Measurements from ENCODE around the gene SLC47A2.
A peak's percentile ranks its signal among the peaks of the same experiment; 100 is the strongest.

The SLC47A2 gene

DNA sequence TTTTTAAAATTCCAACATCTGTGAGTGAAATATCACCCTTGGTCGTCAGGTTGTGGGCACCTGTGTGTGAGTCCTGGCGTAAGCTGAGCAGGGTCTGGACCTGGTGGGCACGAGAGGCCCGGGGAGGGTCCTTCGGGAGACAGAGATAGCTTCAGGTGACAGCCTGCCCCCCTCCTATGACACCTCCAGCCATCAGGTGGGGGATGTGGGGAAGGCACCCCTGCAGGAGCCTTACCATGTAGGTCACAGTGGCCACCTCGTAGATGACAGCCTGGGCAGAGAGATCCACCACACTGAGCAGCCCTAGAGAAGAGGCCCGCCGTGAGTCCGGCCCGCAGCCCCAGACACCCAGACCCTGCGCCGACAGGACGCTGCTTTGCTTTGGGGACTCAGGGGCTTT lies 11.2 kb downstream of the SLC47A2 start:
- Histone ChIP-seq H2AK5ac (ENCODE audit: low read depth, low read length) (peak overlapping the region; percentile 16), H3K4ac (ENCODE audit: low read length) (no peak overlapping the region), H2BK5ac (ENCODE audit: low read length) (no peak overlapping the region), H3K4me3 (ENCODE audit: low read length in 2 of 2) (no peak overlapping the region), H4K8ac (ENCODE audit: low read depth, low read length) (no peak overlapping the region), H3K18ac (ENCODE audit: low read length) (peak overlapping the region; percentile 89), H3K4me1 (ENCODE audit: control insufficient read depth in 2 of 2, insufficient read depth in 1 of 2, low read depth in 1 of 2, low read length in 2 of 2) (peaks cover 19 to 40% of the 10 kb centered on the region in 2 donors), H3K27me3 (ENCODE audit: control insufficient read depth in 3 of 3, insufficient read depth in 3 of 3, low read depth in 1 of 3, low read length in 3 of 3) (peaks cover 0 to 5% (median 0%) of the 10 kb centered on the region in 3 experiments), H2BK120ac (ENCODE audit: low read depth, low read length) (no peak overlapping the region), H2BK15ac (ENCODE audit: low read length) (peak overlapping the region; percentile 8), H3K9me3 (replicated peaks in 1 of 2; ENCODE audit: control insufficient read depth in 2 of 2, insufficient read depth in 1 of 2, low read depth in 1 of 2, low read length in 2 of 2) (no peaks in the 10 kb centered on the region), H3K36me3 (replicated peaks in 1 of 2; ENCODE audit: control insufficient read depth in 2 of 2, insufficient read depth in 2 of 2, low read length in 2 of 2) (no peaks in the 10 kb centered on the region), H3K79me1 (ENCODE audit: low read depth, low read length) (no peaks in the 10 kb centered on the region), H3K9ac (ENCODE audit: low read depth, low read length, poor library complexity) (no peak overlapping the region), H3K27ac (replicated peaks; ENCODE audit: low read length) (no peak overlapping the region), H2BK12ac (ENCODE audit: low read length) (no peak overlapping the region), H3K14ac (ENCODE audit: low read length) (peak overlapping the region; percentile 90), H3K23ac (ENCODE audit: low read depth, low read length, poor library complexity) (no peak overlapping the region), H2AFZ (ENCODE audit: low read length) (no peak overlapping the region), H4K91ac (ENCODE audit: low read depth, low read length, poor library complexity) (no peak overlapping the region), H3K4me2 (ENCODE audit: insufficient read depth, low read length, poor library complexity, severe bottlenecking) (no peak overlapping the region)
- WGBS, 2 donors (ENCODE audit: extremely low coverage in 2 of 2, insufficient read length in 2 of 2, insufficient replicate concordance in 1 of 2): no CpG with 5 or more reads among the region's 13 CpGs
- no peak for DNase-seq (ENCODE audit: low spot score)

DNA sequence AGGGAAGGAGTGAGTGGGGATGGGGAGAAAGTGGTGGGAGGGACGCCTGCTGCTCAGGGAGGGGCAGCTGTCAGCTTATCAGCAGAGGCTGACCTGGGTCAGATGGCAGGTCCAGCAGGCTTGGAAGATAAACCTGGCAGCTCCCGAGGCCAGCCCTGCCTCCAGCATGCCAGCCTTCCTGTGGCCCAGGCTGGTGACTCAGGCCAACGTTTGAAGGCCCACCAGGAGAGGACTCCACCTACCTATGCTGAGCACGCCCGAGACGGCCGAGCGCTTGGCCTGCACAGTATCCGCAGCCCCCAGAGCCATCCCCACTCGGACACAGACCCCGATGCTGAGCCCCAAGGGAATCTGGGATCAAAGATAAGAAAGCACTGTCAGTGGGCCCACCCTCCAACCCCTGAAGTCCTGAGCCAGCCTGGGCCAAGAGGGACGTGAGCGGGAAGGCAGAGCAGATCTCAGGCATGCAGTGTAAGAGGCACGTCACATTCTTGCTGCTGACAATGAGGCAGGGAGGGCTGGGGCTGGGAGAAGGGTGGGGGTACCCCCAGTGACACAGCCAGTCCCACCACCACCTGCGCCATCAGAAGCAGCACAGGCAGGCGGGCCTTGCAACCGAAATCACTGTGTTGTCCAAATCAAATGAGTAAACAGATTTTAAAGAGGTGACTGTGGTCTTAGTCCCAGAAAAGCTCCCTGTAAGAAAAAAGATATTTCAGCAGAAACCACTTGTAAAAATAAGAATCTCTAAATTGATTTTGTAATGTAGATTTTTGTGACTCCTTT lies 12.4 kb downstream of the SLC47A2 start:
- no CpG with 5 or more reads among the region's 17 CpGs for WGBS, 2 donors (ENCODE audit: extremely low coverage in 2 of 2, insufficient read length in 2 of 2, insufficient replicate concordance in 1 of 2)
- Histone ChIP-seq H3K14ac (ENCODE audit: low read length) (no peak overlapping the region), H3K27ac (replicated peaks; ENCODE audit: low read length) (peak overlapping the region; percentile 27)

DNA sequence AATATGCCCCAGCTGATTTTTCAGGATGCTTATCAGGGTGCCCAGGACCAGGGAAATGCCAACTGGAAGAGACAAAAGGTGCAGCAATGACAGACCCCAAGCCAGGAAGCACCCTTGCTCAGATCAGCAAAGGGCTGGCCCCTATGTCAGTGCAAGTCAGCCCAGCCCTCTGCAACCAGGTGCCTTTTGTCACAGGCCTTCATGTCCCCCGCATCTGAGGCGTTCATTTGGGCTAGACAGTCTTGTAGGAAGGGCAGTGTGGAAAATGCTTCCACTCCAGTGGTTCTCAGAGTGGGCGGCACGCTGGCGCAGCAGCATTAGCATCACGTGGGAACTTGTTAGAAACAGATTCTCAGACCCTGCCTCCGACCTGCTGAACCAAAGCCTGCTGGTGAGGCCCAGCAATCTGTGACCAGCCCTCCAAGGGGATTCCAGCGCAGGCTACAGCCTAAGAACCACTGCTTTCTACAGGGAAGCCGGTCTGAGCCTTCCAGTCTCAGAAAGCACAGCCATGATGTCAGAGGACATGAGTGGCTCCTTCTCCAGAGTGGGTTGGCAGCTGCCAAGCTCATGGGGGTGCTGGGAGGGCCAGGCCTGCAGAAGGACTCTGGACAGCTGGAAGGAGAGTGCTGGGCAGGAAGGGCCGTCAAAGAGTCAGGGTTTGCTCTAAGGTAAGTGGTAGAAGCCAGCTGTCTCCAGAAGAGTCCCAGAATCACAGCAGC lies 13.1 kb downstream of the SLC47A2 start:
- H2AFZ ChIP-seq (ENCODE audit: low read length): peak overlapping the region; percentile 64
- no peak overlapping the region for H2BK120ac ChIP-seq (ENCODE audit: low read depth, low read length)
- H4K91ac ChIP-seq (ENCODE audit: low read depth, low read length, poor library complexity): no peak overlapping the region
- H3K27me3 ChIP-seq (ENCODE audit: control insufficient read depth in 3 of 3, insufficient read depth in 3 of 3, low read depth in 1 of 3, low read length in 3 of 3): no peaks in the 10 kb centered on the region
- no peak for DNase-seq (ENCODE audit: low spot score)
- peak overlapping the region; percentile 68 for H3K18ac ChIP-seq (ENCODE audit: low read length)
- peak overlapping the region; percentile 55 for H3K9ac ChIP-seq (ENCODE audit: low read depth, low read length, poor library complexity)
- H3K27ac ChIP-seq (replicated peaks; ENCODE audit: low read length): peak overlapping the region; percentile 27
- peak overlapping the region; percentile 94 for H2AK5ac ChIP-seq (ENCODE audit: low read depth, low read length)
- peak overlapping the region; percentile 86 for H2BK12ac ChIP-seq (ENCODE audit: low read length)
- H3K4me1 ChIP-seq (ENCODE audit: control insufficient read depth in 2 of 2, insufficient read depth in 1 of 2, low read depth in 1 of 2, low read length in 2 of 2): peaks cover 19 to 40% of the 10 kb centered on the region in 2 donors
- H4K8ac ChIP-seq (ENCODE audit: low read depth, low read length): no peak overlapping the region
- H3K36me3 ChIP-seq (replicated peaks in 1 of 2; ENCODE audit: control insufficient read depth in 2 of 2, insufficient read depth in 2 of 2, low read length in 2 of 2): no peaks in the 10 kb centered on the region
- WGBS, 2 donors (ENCODE audit: extremely low coverage in 2 of 2, insufficient read length in 2 of 2, insufficient replicate concordance in 1 of 2): no CpG with 5 or more reads among the region's 10 CpGs
- H3K4ac ChIP-seq (ENCODE audit: low read length): no peak overlapping the region
- no peaks in the 10 kb centered on the region for H3K9me3 ChIP-seq (replicated peaks in 1 of 2; ENCODE audit: control insufficient read depth in 2 of 2, insufficient read depth in 1 of 2, low read depth in 1 of 2, low read length in 2 of 2)
- H2BK15ac ChIP-seq (ENCODE audit: low read length): peak overlapping the region; percentile 7
- H3K14ac ChIP-seq (ENCODE audit: low read length): no peak overlapping the region
- H3K4me3 ChIP-seq (ENCODE audit: low read length in 2 of 2): no peak overlapping the region
- no peaks in the 10 kb centered on the region for H3K79me1 ChIP-seq (ENCODE audit: low read depth, low read length)
- no peak overlapping the region for H3K4me2 ChIP-seq (ENCODE audit: insufficient read depth, low read length, poor library complexity, severe bottlenecking)
- H2BK5ac ChIP-seq (ENCODE audit: low read length): peak overlapping the region; percentile 88
- peak overlapping the region; percentile 46 for H3K23ac ChIP-seq (ENCODE audit: low read depth, low read length, poor library complexity)

More for the DNA sequence above, 12.4 kb downstream of the SLC47A2 start:
- Histone ChIP-seq H4K91ac (ENCODE audit: low read depth, low read length, poor library complexity) (no peak overlapping the region), H3K4me2 (ENCODE audit: insufficient read depth, low read length, poor library complexity, severe bottlenecking) (no peak overlapping the region), H2BK120ac (ENCODE audit: low read depth, low read length) (no peak overlapping the region), H2BK5ac (ENCODE audit: low read length) (peak overlapping the region; percentile 88), H2BK12ac (ENCODE audit: low read length) (peak overlapping the region; percentile 86), H2AFZ (ENCODE audit: low read length) (peak overlapping the region; percentile 64), H3K4ac (ENCODE audit: low read length) (no peak overlapping the region), H3K27me3 (ENCODE audit: control insufficient read depth in 3 of 3, insufficient read depth in 3 of 3, low read depth in 1 of 3, low read length in 3 of 3) (peaks cover 0 to 2% (median 0%) of the 10 kb centered on the region in 3 experiments), H3K18ac (ENCODE audit: low read length) (peak overlapping the region; percentile 68), H2AK5ac (ENCODE audit: low read depth, low read length) (peak overlapping the region; percentile 94), H2BK15ac (ENCODE audit: low read length) (peak overlapping the region; percentile 7), H3K9ac (ENCODE audit: low read depth, low read length, poor library complexity) (peak overlapping the region; percentile 55), H4K8ac (ENCODE audit: low read depth, low read length) (peak overlapping the region; percentile 99), H3K9me3 (replicated peaks in 1 of 2; ENCODE audit: control insufficient read depth in 2 of 2, insufficient read depth in 1 of 2, low read depth in 1 of 2, low read length in 2 of 2) (no peaks in the 10 kb centered on the region), H3K36me3 (replicated peaks in 1 of 2; ENCODE audit: control insufficient read depth in 2 of 2, insufficient read depth in 2 of 2, low read length in 2 of 2) (no peaks in the 10 kb centered on the region), H3K23ac (ENCODE audit: low read depth, low read length, poor library complexity) (peak overlapping the region; percentile 46), H3K4me1 (ENCODE audit: control insufficient read depth in 2 of 2, insufficient read depth in 1 of 2, low read depth in 1 of 2, low read length in 2 of 2) (peaks cover 19 to 40% of the 10 kb centered on the region in 2 donors), H3K79me1 (ENCODE audit: low read depth, low read length) (no peaks in the 10 kb centered on the region), H3K4me3 (ENCODE audit: low read length in 2 of 2) (no peak overlapping the region)
- DNase-seq (ENCODE audit: low spot score): no peak

DNA sequence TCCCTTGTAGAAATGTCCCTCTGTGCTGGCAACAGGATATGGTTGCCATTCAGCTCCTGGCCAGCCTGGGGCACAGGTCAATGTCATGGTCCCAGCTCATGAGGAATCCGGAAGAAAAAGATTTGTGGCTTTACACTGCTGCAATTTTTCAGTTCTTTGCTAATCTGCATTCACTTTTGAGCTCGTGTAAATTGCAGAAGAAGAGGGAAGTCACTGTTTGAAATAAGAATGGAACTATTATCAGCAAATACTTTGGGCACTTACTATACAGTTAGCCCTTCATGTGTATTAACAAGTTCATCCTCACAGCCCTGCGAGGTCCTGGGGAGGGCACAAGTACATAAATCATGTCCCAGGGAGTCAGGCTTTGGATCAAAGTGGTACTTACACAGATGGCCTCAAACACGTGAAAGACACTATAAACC lies 14.2 kb downstream of the SLC47A2 start:
- Histone ChIP-seq H3K27me3 (ENCODE audit: control insufficient read depth in 3 of 3, insufficient read depth in 3 of 3, low read depth in 1 of 3, low read length in 3 of 3) (no peaks in the 10 kb centered on the region), H3K23ac (ENCODE audit: low read depth, low read length, poor library complexity) (no peak overlapping the region), H3K4me2 (ENCODE audit: insufficient read depth, low read length, poor library complexity, severe bottlenecking) (no peak overlapping the region), H2BK5ac (ENCODE audit: low read length) (no peak overlapping the region), H3K18ac (ENCODE audit: low read length) (no peak overlapping the region), H4K91ac (ENCODE audit: low read depth, low read length, poor library complexity) (no peak overlapping the region), H3K9me3 (replicated peaks in 1 of 2; ENCODE audit: control insufficient read depth in 2 of 2, insufficient read depth in 1 of 2, low read depth in 1 of 2, low read length in 2 of 2) (no peaks in the 10 kb centered on the region), H3K36me3 (replicated peaks in 1 of 2; ENCODE audit: control insufficient read depth in 2 of 2, insufficient read depth in 2 of 2, low read length in 2 of 2) (no peaks in the 10 kb centered on the region), H3K27ac (replicated peaks; ENCODE audit: low read length) (no peak overlapping the region), H2BK12ac (ENCODE audit: low read length) (no peak overlapping the region), H2AFZ (ENCODE audit: low read length) (no peak overlapping the region), H2BK15ac (ENCODE audit: low read length) (no peak overlapping the region), H2AK5ac (ENCODE audit: low read depth, low read length) (no peak overlapping the region), H3K4me1 (ENCODE audit: control insufficient read depth in 2 of 2, insufficient read depth in 1 of 2, low read depth in 1 of 2, low read length in 2 of 2) (peaks cover 19 to 36% of the 10 kb centered on the region in 2 donors), H3K14ac (ENCODE audit: low read length) (no peak overlapping the region), H3K9ac (ENCODE audit: low read depth, low read length, poor library complexity) (no peak overlapping the region), H2BK120ac (ENCODE audit: low read depth, low read length) (no peak overlapping the region), H4K8ac (ENCODE audit: low read depth, low read length) (no peak overlapping the region), H3K4me3 (ENCODE audit: low read length in 2 of 2) (no peak overlapping the region), H3K4ac (ENCODE audit: low read length) (no peak overlapping the region), H3K79me1 (ENCODE audit: low read depth, low read length) (no peaks in the 10 kb centered on the region)
- no CpG with 5 or more reads among the region's 4 CpGs for WGBS, 2 donors (ENCODE audit: extremely low coverage in 2 of 2, insufficient read length in 2 of 2, insufficient replicate concordance in 1 of 2)
- DNase-seq (ENCODE audit: low spot score): no peak

Measured in neuronal stem cell (in vitro differentiated cells).